ENCODE results near the gene NFIC. TPM values are rescaled to one million over a fixed set of nuclear protein-coding genes. Genes with fewer than 3 reads are reported as not detected.
A peak's percentile ranks its signal among the peaks of the same experiment; 100 is the strongest.
"Not testable (repeated sequence)": the region's sequence is repeated elsewhere in the genome, so short reads cannot be mapped to it uniquely, and the experiment has no call there.

NFIC gene
- total RNA-seq, 1 donor from 2014 or later, result 194 TPM

- intact Hi-C loops (cut with DNase I), result no loop called here
- Histone ChIP-seq H3K27ac (peak overlapping the region in 1 of 2 donors; percentile 28), H3K27me3 (no peaks in the 10 kb centered on the region), H3K36me3 (peaks cover 10 to 38% of the 10 kb centered on the region in 2 donors), H3K9me3 (no peaks in the 10 kb centered on the region), H3K4me1 (peaks cover 5 to 36% of the 10 kb centered on the region in 2 donors), H3K4me3 (no peak overlapping the region)
- no peak for TF ChIP-seq CTCF (IDR thresholded peaks at IDR 0.05)
- no peak for DNase-seq (ENCODE audit: low spot score in 2 of 2)
Measured at GRCh38 chr19:3392480-3392879, 26.1 kb downstream of the NFIC start.

DNA sequence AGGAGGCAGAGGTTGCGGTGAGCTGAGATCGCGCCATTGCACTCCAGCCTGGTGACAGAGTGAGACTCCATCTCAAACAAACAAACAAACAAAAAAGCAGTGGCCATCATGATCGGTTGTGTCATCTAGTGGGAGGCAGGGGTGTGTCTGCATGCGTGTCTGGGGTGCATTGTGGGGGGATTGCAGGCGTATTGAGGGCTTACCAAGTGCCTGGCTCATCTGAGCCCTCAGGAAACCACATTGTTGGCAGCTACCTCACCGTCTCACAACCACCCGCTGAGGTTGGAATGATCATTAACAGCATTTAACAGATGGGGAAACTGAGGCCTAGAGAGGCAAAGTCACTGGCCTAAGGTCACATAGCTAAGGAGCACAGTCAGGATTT, 30.5 kb downstream of the NFIC start:
- TF ChIP-seq CTCF (IDR thresholded peaks at IDR 0.05), result no peak
- Histone ChIP-seq H3K27ac (peak overlapping the region; percentile 54 to 77), H3K27me3 (no peaks in the 10 kb centered on the region), H3K36me3 (peaks cover 8 to 22% of the 10 kb centered on the region in 2 donors), H3K4me1 (peaks cover 16 to 31% of the 10 kb centered on the region in 2 donors), H3K9me3 (no peaks in the 10 kb centered on the region), H3K4me3 (peak overlapping the region; percentile 2 to 56)
- intact Hi-C loops (cut with DNase I), result no loop called here
- DNase-seq (ENCODE audit: low spot score in 2 of 2), result no peak

- no peak for DNase-seq (ENCODE audit: low spot score in 2 of 2)
- H3K36me3 ChIP-seq, result peaks cover 8 to 20% of the 10 kb centered on the region in 2 donors
- no peaks in the 10 kb centered on the region for H3K27me3 ChIP-seq
- no peaks in the 10 kb centered on the region for H3K9me3 ChIP-seq
- H3K4me3 ChIP-seq, result peak overlapping the region; percentile 2 to 56
- intact Hi-C loops (cut with DNase I), result no loop called here
- H3K4me1 ChIP-seq, result peaks cover 16 to 33% of the 10 kb centered on the region in 2 donors
- no peak for TF ChIP-seq CTCF (IDR thresholded peaks at IDR 0.05)
- peak overlapping the region; percentile 54 to 77 for H3K27ac ChIP-seq
Measured at GRCh38 chr19:3397266-3398022, 31.1 kb downstream of the NFIC start.

GRCh38 chr19:3398114-3398899, 31.9 kb downstream of the NFIC start:
- peak in 1 of 2 donors; percentile 81 for DNase-seq (ENCODE audit: low spot score in 2 of 2)
- peak overlapping the region; percentile 54 to 77 for H3K27ac ChIP-seq
- peaks cover 8 to 14% of the 10 kb centered on the region in 2 donors for H3K36me3 ChIP-seq
- no peaks in the 10 kb centered on the region for H3K9me3 ChIP-seq
- intact Hi-C loops (cut with DNase I), result no loop called here
- no peak for TF ChIP-seq CTCF (IDR thresholded peaks at IDR 0.05)
- no peaks in the 10 kb centered on the region for H3K27me3 ChIP-seq
- H3K4me1 ChIP-seq, result peaks cover 16 to 36% of the 10 kb centered on the region in 2 donors
- peak overlapping the region; percentile 24 to 56 for H3K4me3 ChIP-seq

- peak overlapping the region; percentile 54 to 77 for H3K27ac ChIP-seq
- no peak for DNase-seq (ENCODE audit: low spot score in 2 of 2)
- peak overlapping the region; percentile 24 to 56 for H3K4me3 ChIP-seq
- no peaks in the 10 kb centered on the region for H3K9me3 ChIP-seq
- no peaks in the 10 kb centered on the region for H3K27me3 ChIP-seq
- H3K36me3 ChIP-seq, result peaks cover 8 to 13% of the 10 kb centered on the region in 2 donors
- no peak for TF ChIP-seq CTCF (IDR thresholded peaks at IDR 0.05)
- peaks cover 16 to 41% of the 10 kb centered on the region in 2 donors for H3K4me1 ChIP-seq
- intact Hi-C loops (cut with DNase I), result no loop called here
Measured at GRCh38 chr19:3398900-3399278, 32.5 kb downstream of the NFIC start.

GRCh38 chr19:3399311-3399710, 32.9 kb downstream of the NFIC start:
- H3K27me3 ChIP-seq; H3K9me3 ChIP-seq; H3K36me3 ChIP-seq; intact Hi-C loops (cut with DNase I); DNase-seq (ENCODE audit: low spot score in 2 of 2): not testable (repeated sequence)
- H3K27ac ChIP-seq, result peak overlapping the region; percentile 54 to 77
- H3K4me1 ChIP-seq, result peaks cover 16 to 42% of the 10 kb centered on the region in 2 donors
- H3K4me3 ChIP-seq, result peak overlapping the region in 1 of 2 donors; percentile 56

Data from ascending aorta (tissue), 2 donors.